Osteocyte (in vitro differentiated cells): Measurements from ENCODE around the gene PTPRG. TPM values are rescaled to one million over a fixed set of nuclear protein-coding genes. Genes with fewer than 3 reads are reported as not detected.

ENCODE experiments used
- DNase-seq: peaks from one replicate; pipeline ENCODE4 v3.0.0; 2021; ENCODE audit warnings: mixed read lengths; ENCODE audit not compliant: unreplicated experiment; ENCODE audit errors: extremely low spot score
- H3K27ac Mint-ChIP-seq: one replicate; pipeline ENCODE4 v1.8.0; 2021; ENCODE audit warnings: mild to moderate bottlenecking, mixed read lengths; ENCODE audit not compliant: unreplicated experiment
- H3K27me3 Mint-ChIP-seq: one replicate; pipeline ENCODE4 v1.8.0; 2021; ENCODE audit warnings: mixed read lengths; ENCODE audit not compliant: unreplicated experiment
- H3K36me3 Mint-ChIP-seq: one replicate; pipeline ENCODE4 v1.8.0; 2021; ENCODE audit warnings: mixed read lengths; ENCODE audit not compliant: unreplicated experiment
- H3K4me1 Mint-ChIP-seq: one replicate; pipeline ENCODE4 v1.8.0; 2021; ENCODE audit warnings: mixed read lengths; ENCODE audit not compliant: unreplicated experiment
- H3K4me3 Mint-ChIP-seq: one replicate; pipeline ENCODE4 v1.8.0; 2021; ENCODE audit warnings: mild to moderate bottlenecking, moderate library complexity, mixed read lengths; ENCODE audit not compliant: unreplicated experiment
- H3K9me3 Mint-ChIP-seq: one replicate; pipeline ENCODE4 v1.8.0; 2021; ENCODE audit warnings: mixed read lengths; ENCODE audit not compliant: unreplicated experiment
- total RNA-seq: library from RNA; stranded (reverse); gene quantifications from 2 replicates; pipeline ENCODE4 v1.2.1, GENCODE V29; 2021
- TF ChIP-seq, protein P1 (sequence below): fragments of 200-600 bp; sonication (generic); IDR thresholded peaks from 2 replicates; pipeline ENCODE4 v1.5.0; 2021; ENCODE audit warnings: antibody characterized with exemption, mild to moderate bottlenecking, moderate library complexity

PTPRG gene
- total RNA-seq, 1 donor from 2014 or later = 48.1 TPM

DNA sequence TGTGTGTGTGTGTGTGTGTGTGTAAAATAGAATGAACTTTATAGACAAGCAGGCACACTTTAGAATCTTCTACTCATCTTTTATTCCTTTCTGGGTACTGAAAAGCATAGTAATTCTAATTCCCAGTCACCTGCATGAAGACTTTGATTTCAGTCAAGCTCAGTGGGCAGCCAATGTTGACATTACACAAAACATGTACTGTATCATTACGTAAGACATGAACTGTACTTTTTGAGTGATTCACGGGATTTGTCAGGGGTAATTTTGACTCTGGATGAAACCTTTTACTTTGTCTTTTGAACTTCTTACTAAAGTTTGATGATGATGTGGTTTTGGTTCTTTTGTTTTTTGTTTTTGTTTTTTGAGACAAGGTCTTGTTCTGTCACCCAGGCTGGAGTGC, 38.8 kb downstream of the PTPRG start:
- no peak overlapping the region for H3K27ac Mint-ChIP-seq
- no peak overlapping the region for H3K4me3 Mint-ChIP-seq
- H3K36me3 Mint-ChIP-seq = no peaks in the 10 kb centered on the region
- DNase-seq = no peak
- H3K4me1 Mint-ChIP-seq = peaks cover 13% of the 10 kb centered on the region
- TF ChIP-seq, protein P1, sequence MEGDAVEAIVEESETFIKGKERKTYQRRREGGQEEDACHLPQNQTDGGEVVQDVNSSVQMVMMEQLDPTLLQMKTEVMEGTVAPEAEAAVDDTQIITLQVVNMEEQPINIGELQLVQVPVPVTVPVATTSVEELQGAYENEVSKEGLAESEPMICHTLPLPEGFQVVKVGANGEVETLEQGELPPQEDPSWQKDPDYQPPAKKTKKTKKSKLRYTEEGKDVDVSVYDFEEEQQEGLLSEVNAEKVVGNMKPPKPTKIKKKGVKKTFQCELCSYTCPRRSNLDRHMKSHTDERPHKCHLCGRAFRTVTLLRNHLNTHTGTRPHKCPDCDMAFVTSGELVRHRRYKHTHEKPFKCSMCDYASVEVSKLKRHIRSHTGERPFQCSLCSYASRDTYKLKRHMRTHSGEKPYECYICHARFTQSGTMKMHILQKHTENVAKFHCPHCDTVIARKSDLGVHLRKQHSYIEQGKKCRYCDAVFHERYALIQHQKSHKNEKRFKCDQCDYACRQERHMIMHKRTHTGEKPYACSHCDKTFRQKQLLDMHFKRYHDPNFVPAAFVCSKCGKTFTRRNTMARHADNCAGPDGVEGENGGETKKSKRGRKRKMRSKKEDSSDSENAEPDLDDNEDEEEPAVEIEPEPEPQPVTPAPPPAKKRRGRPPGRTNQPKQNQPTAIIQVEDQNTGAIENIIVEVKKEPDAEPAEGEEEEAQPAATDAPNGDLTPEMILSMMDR = no peak
- H3K27me3 Mint-ChIP-seq = no peaks in the 10 kb centered on the region
- no peaks in the 10 kb centered on the region for H3K9me3 Mint-ChIP-seq

- Mint-ChIP-seq H3K9me3 (no peaks in the 10 kb centered on the region), H3K36me3 (no peaks in the 10 kb centered on the region), H3K4me3 (no peak overlapping the region), H3K4me1 (no peaks in the 10 kb centered on the region), H3K27ac (no peak overlapping the region), H3K27me3 (no peaks in the 10 kb centered on the region)
- DNase-seq = no peak
- TF ChIP-seq, protein P1 = no peak
These were observed 40.5 kb downstream of the PTPRG start for GRCh38 chr3:61601831-61602230.

- DNase-seq = no peak
- Mint-ChIP-seq H3K27ac (no peak overlapping the region), H3K36me3 (no peaks in the 10 kb centered on the region), H3K4me3 (no peak overlapping the region), H3K27me3 (no peaks in the 10 kb centered on the region), H3K9me3 (no peaks in the 10 kb centered on the region), H3K4me1 (no peaks in the 10 kb centered on the region)
- TF ChIP-seq, protein P1 = no peak
These were observed 41.1 kb downstream of the PTPRG start for GRCh38 chr3:61602466-61602865.

- no peaks in the 10 kb centered on the region for H3K27me3 Mint-ChIP-seq
- H3K4me1 Mint-ChIP-seq = no peaks in the 10 kb centered on the region
These were observed 44.3 kb downstream of the PTPRG start for GRCh38 chr3:61605589-61606175.

GRCh38 chr3:61606196-61606595, 44.8 kb downstream of the PTPRG start:
- Mint-ChIP-seq H3K9me3 (no peaks in the 10 kb centered on the region), H3K4me3 (no peak overlapping the region), H3K27me3 (no peaks in the 10 kb centered on the region), H3K36me3 (peaks cover 1% of the 10 kb centered on the region), H3K4me1 (no peaks in the 10 kb centered on the region), H3K27ac (no peak overlapping the region)
- TF ChIP-seq, protein P1 = no peak
- no peak for DNase-seq

More at GRCh38 chr3:61605589-61606175, 44.3 kb downstream of the PTPRG start:
- no peak overlapping the region for H3K4me3 Mint-ChIP-seq
- TF ChIP-seq, protein P1 = no peak
- no peak for DNase-seq
- H3K36me3 Mint-ChIP-seq = no peaks in the 10 kb centered on the region
- H3K9me3 Mint-ChIP-seq = no peaks in the 10 kb centered on the region
- no peak overlapping the region for H3K27ac Mint-ChIP-seq
